COLO829 (cell line): ENCODE data around the gene PTPRE.
"Not testable (repeated sequence)": the region's sequence is repeated elsewhere in the genome, so short reads cannot be mapped to it uniquely, and the experiment has no call there.

Experiments used
- DNase-seq: peaks from one replicate; pipeline ENCODE4 v3.0.0; 2012; ENCODE audit warnings: low spot score

Gene PTPRE

DNA sequence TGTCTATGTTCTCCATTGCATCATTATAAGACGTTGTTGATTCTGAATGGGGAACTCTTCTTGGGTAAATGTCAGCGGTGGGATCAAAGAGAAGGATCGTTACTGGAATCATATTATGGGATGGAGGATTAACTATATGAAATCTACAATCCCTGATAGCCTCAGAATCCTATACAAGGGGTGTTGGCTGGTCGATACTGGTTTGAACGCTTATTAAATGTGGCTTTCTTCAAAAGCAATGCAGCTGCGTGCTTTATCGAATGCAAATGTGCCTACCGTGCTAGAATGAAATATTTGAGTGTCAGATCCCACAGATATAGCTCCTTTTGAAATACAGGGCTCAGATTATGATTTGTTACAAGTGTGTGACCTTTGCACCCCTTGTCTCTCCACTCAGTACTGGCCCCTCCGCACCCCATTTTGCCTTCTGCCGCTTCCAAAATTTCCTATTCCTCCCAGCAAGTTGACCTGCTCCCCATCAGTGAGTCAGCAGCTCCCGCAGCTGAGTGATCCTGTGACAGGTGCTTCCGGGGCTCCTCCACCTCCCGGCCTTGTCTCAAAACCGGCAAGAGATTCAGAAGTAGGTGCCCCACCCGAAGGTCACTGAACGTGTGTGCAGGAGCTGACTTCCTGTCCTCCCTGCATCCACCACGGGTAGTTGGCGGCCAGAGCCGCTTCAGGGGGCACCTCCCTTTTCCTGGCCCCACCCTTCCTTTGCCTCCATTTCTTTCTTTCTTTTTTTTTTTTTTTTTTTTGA lies 76.6 kb downstream of the PTPRE start:
- no peak for DNase-seq

DNA sequence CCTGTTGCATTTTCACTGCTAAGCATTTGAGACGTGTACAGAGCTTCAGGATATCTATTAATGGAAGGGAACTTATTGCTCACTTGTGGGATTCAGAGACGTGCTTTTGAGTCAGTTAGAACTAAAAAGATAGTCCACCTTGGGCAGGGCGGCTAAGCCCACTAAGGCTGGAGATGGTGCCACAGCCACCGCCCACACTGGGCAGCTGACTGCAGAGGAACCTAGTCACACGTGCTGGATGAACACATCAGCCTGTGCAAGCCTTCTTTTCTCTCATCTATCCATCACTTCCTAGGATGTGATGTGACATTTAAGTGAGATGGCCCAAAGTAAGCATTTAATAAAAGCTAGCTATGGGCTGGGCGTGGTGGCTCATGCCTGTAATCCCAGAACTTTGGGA lies 78.0 kb downstream of the PTPRE start:
- no peak for DNase-seq

DNA sequence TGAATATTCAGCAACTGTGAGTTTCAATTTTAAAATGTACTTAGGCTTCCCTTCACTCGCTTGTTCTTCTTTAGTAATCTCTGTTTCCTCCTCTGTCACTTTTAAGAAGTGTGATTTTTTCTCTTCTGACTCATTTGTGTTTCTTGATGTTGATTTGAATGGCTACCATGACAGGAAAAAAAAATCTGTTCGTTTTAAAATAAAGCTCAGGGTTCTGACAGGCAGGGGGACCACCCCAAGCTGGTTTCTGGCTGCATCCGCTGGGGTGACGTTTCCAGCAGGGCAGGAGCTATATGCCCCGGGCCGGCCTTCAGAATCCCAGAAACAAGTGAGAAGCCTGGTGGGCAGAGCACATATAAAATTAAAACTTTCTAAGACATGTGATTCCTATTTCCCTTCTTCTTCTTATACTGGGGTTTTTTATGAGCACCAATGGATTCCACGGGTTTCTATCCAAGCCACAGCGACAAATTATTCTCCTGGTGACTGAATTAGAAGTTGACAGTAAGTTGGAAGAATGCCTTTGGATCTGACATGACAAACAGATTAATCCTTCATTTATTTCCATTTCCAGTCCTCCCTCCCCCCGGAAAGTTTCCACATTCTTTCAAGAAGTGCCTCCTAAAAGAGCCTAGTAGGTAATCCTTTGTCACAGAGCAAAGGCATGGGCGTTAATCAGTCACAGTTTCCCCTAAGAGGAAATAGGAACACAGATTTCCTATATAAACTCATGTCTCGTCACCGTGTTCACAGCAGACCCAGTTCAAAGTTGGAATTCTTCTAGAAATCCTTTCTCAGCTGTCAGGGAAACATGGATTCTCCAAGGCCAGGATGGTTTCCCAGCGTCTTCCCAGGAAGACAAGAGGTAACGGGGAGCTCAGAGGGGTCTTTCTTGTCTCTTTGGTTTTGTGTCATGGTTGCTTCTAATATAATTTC lies 79.9 kb downstream of the PTPRE start:
- no peak for DNase-seq

DNA sequence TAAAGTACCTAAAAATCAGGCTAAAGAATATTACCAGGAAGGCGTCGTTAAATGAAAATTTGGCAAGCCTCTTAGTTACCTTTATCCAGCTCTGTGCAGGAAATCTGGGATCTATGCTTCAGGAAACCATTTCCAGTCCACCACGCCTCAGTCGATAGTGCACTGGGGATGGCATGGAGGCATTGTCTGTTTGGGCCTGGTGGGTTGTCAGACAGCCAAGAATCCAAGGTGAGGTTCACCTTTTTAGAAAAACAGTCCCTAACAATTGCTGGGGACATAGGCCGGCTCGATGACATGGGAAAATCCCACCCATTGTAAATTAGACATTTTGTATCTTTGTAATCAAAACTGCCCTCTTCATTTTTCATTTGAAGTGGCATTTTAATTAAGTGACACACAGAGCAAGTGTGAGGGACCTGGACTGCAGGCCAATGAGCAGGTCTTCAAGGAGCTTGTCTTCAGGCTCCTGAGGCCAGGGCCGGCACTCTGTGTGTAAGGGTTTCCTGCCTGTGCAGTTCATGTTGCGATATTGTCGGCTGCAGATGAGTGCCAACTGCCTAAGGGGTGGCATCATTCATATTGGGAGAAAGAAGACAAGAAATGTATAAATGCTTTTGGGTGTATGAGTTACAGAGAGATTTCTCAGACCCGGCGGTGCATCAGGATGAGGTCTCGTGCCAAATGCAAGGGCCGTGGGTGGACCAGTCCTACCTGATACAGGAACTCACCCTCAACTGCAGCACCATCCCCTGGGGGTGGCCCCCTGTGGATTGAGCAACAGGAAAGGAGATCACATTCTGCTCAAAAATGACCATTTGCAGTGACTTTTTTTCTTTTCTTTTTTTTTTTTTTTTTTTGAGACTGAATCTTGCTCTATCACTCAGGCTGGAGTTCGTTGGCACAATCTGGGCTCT lies 80.8 kb downstream of the PTPRE start:
- DNase-seq, result no peak

DNA sequence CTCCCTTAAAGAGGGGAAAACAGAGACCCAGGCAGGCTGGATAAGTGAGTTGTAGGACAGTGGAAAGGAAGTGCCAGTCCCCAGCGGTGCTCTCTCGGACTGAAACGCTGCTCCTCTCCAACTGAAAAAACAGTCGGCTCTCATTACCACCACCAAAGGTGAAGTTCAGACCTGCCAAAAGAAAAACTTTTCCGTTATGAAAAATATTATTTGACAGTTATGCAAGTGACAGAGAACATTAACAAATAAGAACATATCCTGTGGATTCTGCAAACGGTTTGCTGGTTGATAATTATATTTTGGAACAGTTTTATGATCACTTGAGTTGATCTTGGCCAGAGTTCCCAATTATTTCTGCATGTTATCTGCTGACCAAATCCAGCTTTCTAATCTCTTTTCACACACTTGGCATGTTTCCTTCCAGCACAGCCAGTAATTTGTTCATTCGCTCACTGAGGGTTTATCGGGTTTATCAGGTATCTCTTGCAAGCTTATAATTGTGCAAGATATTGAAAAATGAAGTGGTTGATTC lies 82.6 kb downstream of the PTPRE start:
- no peak for DNase-seq

DNA sequence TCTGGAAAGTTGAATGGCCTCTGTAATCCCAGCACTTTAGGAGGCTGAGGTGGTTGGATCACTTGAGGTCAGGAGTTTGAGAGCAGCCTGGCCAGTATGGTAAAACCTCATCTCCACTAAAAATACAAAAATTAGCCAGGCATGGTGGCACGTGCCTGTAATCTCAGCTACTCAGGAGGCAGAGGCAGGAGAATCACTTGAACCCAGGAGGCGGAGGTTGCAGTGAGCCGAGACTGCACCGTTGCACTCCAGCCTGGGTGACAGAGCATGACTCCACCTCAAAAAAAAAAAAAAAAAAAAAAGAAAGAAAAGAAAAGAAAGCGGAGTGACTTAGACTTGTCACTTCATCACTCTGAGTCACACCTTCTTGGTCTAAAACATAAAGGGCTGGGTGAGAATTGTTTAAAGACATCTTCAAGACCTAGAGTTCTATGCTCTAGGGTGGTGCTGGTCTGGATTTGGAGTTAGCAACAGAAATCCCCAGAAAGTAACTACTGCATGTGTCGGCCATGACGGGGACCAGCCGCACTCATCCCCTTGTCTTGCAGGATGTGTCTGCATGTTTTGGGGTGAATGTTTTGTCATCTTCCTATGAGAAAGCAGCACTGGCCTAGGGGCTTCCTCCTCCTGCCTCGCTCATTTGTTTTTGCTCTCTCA lies 83.4 kb downstream of the PTPRE start:
- not testable (repeated sequence) for DNase-seq

DNA sequence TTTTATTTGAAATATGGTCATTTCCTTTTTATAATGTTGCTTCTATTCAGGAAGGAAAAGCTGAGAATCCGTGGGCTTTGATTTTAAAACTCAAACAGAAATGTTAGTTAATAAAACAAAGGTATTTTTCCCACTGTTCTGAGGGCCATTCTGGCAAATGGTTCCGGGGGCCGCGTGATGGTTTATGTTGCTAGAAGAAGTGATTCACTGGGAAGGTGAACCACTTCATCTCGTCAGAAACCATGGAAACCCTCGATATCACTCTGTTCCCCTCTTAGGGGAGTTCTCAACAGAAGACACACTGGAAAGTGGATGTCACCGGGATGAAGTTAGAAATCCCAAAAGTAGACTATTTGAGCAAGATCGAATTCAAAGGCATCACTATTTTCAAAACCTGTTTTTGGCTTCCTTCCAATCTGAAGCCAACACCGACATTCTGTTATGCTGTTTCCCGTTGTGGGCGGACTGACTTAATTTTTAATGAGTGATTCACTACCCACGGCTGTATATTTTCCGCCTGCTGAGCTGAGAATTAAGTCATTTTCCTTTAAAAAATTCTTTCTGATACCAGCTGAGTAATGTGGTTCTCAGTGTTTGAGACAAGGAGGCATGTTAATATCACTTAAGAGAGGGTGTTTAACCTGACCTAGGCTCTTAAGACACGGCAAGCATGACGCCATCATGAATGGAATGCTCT lies 84.1 kb downstream of the PTPRE start:
- peak; percentile 47 for DNase-seq

DNA sequence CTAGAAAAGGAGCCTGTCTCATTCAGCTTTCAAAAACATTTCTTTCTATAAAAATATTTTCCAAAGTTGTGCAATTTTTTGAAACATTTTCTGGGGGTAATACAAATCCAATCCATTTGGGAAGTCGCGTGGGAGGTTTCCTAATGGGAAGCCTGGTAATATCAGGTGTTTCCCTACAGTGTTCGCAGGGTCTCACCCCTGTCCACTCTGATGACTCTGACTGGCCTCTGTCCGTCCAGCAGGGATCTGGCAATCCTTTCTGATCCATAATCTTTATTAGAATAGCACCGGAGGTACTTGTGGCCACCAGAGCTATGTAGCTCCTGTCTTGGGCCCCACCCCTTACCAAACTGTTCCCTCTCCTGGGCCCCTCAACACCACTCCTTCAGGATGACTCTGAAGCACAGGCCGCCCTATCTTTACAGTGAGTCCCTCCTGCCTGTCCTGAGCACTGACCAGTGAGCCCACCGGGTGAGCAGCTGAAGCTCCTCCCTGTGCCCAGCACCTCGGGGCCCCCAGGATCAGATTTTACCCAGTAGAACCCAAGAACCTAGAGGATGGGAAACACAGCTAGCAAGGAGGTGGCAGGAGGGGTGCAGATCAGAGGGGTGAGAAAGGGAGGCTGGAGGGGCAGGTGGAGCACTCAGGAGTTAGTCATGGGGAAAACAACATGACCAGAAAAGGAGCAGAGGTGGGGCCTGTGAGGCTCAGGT lies 84.8 kb downstream of the PTPRE start:
- no peak for DNase-seq

DNA sequence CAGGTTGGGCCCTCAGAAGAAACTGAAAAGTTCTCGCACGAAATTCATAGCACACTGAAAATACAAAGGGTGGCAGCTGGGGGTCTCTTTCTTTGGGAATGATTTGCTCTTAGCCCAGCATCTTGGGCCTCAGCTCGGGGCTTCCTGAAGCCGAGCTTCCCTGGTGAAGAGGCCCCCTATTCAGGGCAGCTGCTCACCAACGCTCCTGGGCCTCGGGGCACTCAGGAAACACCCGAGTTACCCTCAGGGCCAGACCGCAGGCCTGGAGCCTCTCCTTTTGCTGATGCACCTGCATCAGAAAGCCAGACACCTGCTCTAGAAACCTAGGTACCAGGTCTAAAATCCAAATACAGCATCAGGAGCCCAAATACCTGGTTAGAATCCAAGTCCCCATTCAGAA lies 85.5 kb downstream of the PTPRE start:
- DNase-seq, result no peak

DNA sequence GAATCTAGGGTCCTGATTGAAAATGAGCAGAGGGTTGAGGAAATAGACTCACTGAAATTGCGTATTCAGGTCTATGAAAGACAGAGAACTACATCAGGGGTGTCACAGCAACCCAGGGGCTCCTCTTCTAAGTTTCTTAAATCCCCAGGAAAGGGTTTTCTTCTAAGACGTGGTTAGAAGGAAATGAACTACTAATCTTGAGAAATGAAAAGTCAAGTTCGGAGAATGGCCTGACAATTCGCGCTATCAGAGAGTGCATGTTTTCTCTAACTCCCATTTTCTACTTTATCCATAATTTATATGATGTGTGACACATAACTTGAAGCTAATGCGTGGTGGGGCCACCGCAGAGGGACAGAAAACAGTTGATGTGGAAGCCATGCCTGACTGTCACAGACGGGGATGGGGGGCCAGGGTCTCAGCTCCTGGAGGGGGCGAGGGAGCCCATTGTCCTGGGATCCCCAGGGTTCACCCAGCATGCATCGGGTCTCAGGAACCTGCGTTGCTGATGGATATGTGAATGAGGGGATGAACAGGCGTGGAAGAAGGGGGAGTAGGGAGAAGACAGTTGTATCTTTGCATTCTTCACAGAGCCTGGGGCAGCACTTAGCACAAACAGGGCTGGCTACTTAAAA lies 86.3 kb downstream of the PTPRE start:
- DNase-seq, result no peak

DNA sequence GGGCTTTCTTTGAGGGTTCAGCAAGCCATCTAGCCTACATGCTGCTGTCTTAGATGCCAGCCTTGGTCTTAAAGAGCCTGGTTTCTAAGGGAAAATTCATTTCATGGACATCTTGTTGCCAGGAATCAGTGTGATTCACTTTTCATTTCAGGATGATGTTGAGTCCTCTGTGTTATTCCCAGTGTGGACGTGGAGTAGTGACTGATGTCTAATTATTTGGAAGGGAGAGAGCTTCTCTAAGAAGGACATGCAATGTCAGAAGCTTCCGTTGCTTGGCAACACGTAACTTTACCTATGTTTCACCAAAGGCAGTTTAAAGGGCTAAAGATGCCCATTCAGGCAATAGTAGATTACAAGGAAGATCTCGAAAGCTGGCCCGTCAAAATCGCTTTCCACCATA lies 89.0 kb downstream of the PTPRE start:
- no peak for DNase-seq

DNA sequence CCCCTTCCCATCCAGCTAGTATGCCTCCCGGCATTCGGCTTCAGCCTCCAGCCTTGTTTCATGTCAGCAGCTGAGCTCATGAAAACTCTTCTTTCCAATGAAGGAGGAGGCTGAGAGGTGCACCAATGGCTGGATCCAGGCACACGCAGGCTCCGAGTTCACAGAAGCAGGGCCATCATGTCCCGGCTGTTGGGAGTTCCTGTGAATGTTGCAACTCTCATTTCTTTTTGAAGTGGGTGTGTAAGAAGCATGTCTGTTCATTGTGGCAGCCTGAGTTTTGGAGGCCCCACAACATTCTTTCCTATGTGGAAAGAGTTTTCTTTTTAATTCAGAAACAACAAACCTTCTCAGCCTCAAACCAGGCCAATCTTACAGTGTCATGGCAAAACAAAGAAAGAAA lies 89.7 kb downstream of the PTPRE start:
- DNase-seq, result no peak

DNA sequence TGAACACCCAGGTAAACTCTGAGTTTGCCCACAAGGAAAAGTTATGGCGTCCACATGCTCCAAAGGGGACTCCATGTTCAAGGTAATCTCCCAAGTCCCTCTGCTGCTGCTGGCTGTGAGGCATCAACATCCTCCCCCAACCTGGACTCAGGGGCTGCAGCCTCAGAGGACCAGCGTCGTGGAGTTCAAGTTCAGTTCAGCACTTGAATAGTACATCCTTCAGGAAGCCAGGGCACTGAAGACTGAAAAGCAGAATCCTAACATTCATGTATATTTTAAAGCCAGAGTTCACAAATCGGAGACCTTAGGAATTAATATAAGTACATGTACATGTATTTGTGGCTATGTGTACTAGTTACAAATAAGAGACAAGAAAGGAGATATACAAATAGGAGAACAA lies 90.4 kb downstream of the PTPRE start:
- no peak for DNase-seq

DNA sequence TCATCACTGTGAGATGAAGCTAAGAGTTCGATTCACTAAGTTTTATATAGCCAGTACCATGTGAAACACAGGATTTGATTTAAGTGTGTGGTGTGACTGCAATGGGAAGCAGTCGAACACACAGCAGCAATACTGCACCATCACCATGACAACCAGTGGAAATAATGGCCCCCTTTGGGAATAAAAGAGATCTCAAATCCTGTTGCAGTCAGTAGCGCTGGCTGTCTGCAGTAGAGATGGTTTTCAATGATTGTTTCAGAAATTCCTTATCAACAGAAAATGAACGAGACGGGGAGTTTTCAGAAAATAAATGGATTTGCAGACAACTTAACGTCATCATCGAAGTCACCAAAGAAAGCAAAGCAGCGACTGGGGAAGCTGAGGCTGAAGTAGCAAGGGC lies 91.0 kb downstream of the PTPRE start:
- DNase-seq, result no peak

DNA sequence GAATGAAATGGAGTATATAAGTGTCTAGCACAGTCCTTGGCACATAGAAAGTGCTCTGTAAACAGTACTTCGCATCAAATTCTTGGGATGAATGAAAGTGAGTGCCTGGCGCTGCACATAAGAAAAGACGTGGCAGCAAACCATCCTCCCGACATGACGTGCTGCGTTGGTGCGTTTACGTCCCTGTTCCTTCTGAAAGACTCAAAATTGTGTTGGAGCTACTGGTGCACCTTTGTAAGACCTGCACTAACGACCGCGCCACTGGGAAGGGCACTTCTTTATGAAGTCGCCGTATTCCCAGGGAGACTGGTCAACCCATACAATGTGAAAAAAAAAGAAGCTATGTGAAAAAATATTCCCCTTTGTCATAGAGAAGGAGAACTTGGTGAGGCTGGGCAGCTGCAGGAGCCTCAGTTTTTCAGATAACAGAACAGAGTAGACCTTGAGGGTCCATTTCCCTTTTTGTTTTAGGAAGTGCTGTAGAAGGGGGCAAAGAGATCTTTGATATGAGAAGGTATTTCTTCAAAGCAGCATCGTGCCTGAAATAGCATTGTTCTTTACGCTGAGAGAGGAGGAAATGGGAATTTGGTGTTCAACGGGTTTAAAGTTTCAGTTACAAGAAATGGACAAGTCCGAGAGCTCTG lies 91.7 kb downstream of the PTPRE start:
- DNase-seq, result no peak

DNA sequence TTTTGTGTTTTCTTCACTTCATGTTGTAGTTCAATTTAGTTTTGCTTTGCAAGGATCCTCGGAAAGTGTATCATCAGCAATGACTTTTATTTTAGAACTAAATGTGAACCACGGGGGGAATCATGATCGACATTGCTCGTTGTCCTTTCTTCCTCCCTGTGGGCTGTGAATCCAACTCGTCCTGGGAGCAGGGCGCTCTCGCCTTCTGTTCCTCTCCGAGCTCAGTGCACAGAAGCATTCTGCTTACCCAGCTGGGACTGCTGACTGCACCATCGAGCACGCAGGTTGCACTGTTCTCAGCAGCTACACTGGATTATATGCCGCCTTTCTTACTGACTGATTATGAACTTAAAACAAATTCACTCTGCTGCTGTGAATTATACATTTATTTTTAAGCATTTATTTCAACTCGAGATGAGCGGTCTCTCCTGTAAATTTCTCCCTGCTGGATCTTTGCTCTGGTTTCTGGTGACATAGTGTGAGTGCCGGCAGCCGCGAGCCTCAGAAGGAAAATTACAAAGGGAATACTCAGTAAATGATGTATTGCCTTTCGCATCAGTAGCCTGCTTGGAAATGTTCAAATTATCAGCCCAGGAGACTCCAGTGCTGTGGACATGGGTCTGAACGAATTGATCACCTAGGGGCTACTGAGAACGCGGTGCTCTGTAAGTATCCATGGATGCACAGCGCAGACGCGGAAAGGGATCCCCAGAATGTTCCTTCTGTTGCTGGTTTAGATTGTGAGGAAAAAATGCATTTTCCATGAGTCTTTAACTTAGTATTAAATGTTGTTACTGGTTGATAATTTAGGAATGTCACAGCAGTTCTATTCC lies 92.6 kb downstream of the PTPRE start:
- no peak for DNase-seq

DNA sequence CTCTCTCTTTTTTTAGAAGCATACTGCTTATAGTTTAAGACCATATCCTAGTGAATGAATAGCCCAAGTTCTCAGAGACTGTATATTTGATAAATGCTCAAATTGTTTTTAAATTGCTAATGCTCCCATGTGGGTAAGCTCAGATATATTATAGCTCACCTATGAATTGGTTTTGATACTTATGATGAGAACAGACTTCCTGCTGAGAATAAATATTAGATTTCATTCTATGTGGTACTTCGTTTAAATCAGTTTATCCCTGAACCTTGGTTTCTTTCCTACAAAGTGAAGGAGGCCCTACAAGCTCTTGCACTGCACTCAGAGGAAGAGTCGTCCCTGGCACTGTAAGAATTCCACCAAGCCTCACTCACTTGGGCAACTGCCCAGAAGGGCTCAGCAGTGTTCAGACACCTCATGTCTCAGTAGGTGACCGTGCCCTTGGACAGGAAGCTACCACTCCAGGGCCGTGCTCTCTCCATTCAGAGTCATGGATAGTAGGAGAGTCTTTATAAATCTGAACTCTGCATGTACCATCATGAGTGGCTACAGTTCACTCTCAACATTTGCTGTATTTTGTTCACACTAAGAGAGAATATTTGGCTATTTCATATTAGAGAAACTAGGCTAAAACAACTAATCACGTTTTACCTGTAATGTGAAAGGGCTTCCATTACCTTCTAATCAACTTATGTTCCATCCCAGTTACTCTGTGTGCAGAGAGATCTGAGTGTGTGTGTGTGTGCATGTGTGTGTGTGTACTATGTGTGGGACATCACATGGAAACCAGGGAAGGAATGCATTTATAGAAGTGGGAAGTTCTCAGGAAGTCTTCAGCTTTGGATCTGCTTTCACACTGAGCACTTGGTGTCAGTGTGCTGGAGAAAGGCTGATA lies 93.8 kb downstream of the PTPRE start:
- no peak for DNase-seq
